ENCODE data around the gene CWF19L2.

- TF ChIP-seq CTCF (IDR thresholded peaks at IDR 0.05; ENCODE audit: insufficient read depth, low read depth, low read length) (no peak), EZH2 (IDR thresholded peaks at IDR 0.05; ENCODE audit: insufficient read depth, low read length) (no peak)
Measured at GRCh38 chr11:107482234-107482633, 24.6 kb upstream of the CWF19L2 start.

All from astrocyte (in vitro differentiated cells and primary cell).